Measurements from ENCODE around the gene CDH12. TPM values are rescaled to one million over a fixed set of nuclear protein-coding genes. Genes with fewer than 3 reads are reported as not detected.

CDH12 gene
- total and polyA plus RNA-seq, 7 donors: 0.04 TPM; not detected in 6

GRCh38 chr5:21818370-21818720 lies 1034.8 kb downstream of the CDH12 start:
- Histone ChIP-seq H3K9me3 (no peaks in the 10 kb centered on the region), H3K4me1 (no peaks in the 10 kb centered on the region), H3K27ac (no peak overlapping the region), H3K36me3 (no peaks in the 10 kb centered on the region), H3K27me3 (no peaks in the 10 kb centered on the region), H3K4me3 (no peak overlapping the region)
- 88 to 92% methylated on average over 1 of the region's 1 CpG for WGBS, 2 donors
- TF ChIP-seq CTCF (IDR thresholded peaks at IDR 0.05): no peak
- no peak for TF ChIP-seq POLR2A (IDR thresholded peaks at IDR 0.05)
- no peak for TF ChIP-seq POLR2AphosphoS5 (IDR thresholded peaks at IDR 0.05)
- TF ChIP-seq EP300 (IDR thresholded peaks at IDR 0.05): no peak
- DNase-seq: no peak
- intact Hi-C loops (cut with DNase I): no loop called here

GRCh38 chr5:21817668-21818369 lies 1035.3 kb downstream of the CDH12 start:
- Histone ChIP-seq H3K36me3 (no peaks in the 10 kb centered on the region), H3K27ac (no peak overlapping the region), H3K27me3 (no peaks in the 10 kb centered on the region), H3K4me3 (no peak overlapping the region), H3K4me1 (no peaks in the 10 kb centered on the region), H3K9me3 (no peaks in the 10 kb centered on the region)
- 28 to 36% methylated on average over 5 of the region's 5 CpGs for WGBS, 2 donors
- no peak for DNase-seq
- intact Hi-C loops (cut with DNase I): no loop called here
- TF ChIP-seq POLR2AphosphoS5 (IDR thresholded peaks at IDR 0.05) (no peak), POLR2A (IDR thresholded peaks at IDR 0.05) (no peak), EP300 (IDR thresholded peaks at IDR 0.05) (no peak), CTCF (IDR thresholded peaks at IDR 0.05) (no peak)

- intact Hi-C loops (cut with DNase I): no loop called here
- H3K36me3 ChIP-seq: no peaks in the 10 kb centered on the region
- DNase-seq: no peak
- 9 to 25% methylated on average over 5 of the region's 5 CpGs for WGBS, 2 donors
- H3K9me3 ChIP-seq: no peaks in the 10 kb centered on the region
- H3K27ac ChIP-seq: no peak overlapping the region
- H3K4me3 ChIP-seq: no peak overlapping the region
- no peaks in the 10 kb centered on the region for H3K27me3 ChIP-seq
- TF ChIP-seq CTCF (IDR thresholded peaks at IDR 0.05) (no peak), POLR2A (IDR thresholded peaks at IDR 0.05) (no peak), POLR2AphosphoS5 (IDR thresholded peaks at IDR 0.05) (no peak), EP300 (IDR thresholded peaks at IDR 0.05) (no peak)
- H3K4me1 ChIP-seq: no peaks in the 10 kb centered on the region
These were observed 1042.3 kb downstream of the CDH12 start for GRCh38 chr5:21810737-21811316.

- intact Hi-C loops (cut with DNase I): no loop called here
- 42 to 57% methylated on average over 2 of the region's 2 CpGs for WGBS, 2 donors
- no peak overlapping the region for H3K27ac ChIP-seq
These were observed 1043.5 kb downstream of the CDH12 start for GRCh38 chr5:21809611-21810010.

More at GRCh38 chr5:21809611-21810010, 1043.5 kb downstream of the CDH12 start:
- no peak for TF ChIP-seq POLR2A (IDR thresholded peaks at IDR 0.05)
- TF ChIP-seq EP300 (IDR thresholded peaks at IDR 0.05): no peak
- TF ChIP-seq CTCF (IDR thresholded peaks at IDR 0.05): no peak
- TF ChIP-seq POLR2AphosphoS5 (IDR thresholded peaks at IDR 0.05): no peak
- no peak for DNase-seq
- H3K4me1 ChIP-seq: no peaks in the 10 kb centered on the region
- H3K9me3 ChIP-seq: no peaks in the 10 kb centered on the region
- no peak overlapping the region for H3K4me3 ChIP-seq
- no peaks in the 10 kb centered on the region for H3K36me3 ChIP-seq
- H3K27me3 ChIP-seq: no peaks in the 10 kb centered on the region
